ENCODE data around the gene IFNA13. TPM values are rescaled to one million over a fixed set of nuclear protein-coding genes. Genes with fewer than 3 reads are reported as not detected.

Gene IFNA13
- polyA plus RNA-seq, 3 donors from 2014 or later: not detected

DNA sequence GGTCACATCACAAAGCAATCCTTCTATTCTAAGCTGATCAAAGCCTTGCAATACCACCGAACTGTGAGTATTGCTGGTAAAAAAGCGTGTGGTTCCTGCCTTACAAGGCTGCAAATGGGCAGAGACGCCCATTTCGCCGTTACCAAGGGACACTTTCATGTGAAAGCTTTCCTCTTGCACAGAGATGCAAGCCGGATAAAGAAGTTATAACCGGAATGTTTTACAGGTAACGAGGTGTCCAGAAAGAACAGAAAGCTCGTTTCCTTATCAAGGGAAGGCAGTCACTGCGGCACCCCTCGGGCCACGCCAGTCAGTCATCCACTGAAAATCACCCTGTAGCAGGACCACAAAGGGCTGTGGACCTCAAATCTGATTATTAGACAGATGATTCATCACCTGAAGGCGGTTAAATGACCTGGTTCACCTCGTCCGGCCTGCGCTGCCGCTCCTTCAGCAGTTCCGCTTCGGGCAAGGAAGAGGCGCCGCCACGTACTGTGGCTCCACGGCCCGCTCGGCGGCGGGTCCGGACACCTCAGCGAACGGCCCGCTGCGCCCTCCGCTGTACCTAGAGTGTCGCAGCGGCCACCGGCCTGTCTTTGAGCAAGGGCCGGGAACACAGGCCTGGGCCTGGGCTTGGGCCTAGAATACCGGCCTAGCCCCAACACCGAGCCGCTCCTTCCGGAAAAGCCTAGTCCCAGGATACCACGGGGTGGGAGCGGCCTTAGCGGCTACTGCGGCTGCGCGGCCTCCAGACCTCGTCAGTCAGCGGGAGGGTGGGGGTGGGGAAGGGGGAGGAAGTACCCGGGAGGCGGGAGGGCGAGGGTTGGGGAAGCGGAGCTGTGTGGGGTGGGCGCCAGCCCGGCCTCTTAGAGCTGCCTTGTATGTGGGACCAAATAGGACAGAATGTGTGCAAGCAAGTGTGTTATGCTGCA is 32.9 kb downstream of the IFNA13 start, which contains the start of gene KLHL9:
TSS of gene KLHL9 (minus strand) at position 704 of the 932 bp plus-strand sequence. CDS start at position 159, 545 bp downstream.
- H3K4me3 Mint-ChIP-seq: peak within 1 kb of the TSS; percentile 90 to 95 (median 93)
- peak within 1 kb of the TSS; percentile 91 to 97 (median 94) for H3K27ac Mint-ChIP-seq
- H3K4me1 Mint-ChIP-seq: peaks cover 47 to 60% of the 10 kb centered on the region in 2 donors
- peak; percentile 85 to 89 (median 89) for DNase-seq
- H3K27me3 Mint-ChIP-seq (ENCODE audit: low read depth in 3 of 3): peaks cover 0 to 10% (median 8%) of the 10 kb centered on the region in 3 donors
- peaks cover 3 to 6% (median 6%) of the 10 kb centered on the region in 3 donors for H3K36me3 Mint-ChIP-seq
- H3K9me3 Mint-ChIP-seq: no peaks in the 10 kb centered on the region

DNA sequence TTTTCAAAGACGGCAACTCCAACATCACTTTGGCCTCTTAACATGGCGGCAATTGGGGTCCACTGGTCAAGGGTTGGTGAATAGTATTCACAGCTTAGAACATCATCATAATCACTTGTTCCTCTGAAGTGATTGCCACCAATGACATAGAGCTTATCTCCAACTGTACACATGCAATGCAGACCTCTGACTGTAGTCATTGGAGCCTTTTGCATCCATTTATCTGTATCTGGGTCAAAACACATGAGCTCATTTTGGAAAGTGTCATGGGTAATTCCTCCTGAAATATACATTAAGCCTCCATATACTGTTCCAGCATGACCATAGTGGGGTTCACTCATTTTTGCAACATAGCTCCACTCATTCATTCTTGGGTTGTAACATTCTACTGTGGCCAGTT is 34.6 kb downstream of the IFNA13 start:
- Mint-ChIP-seq H3K4me1 (peaks cover 56 to 77% of the 10 kb centered on the region in 2 donors), H3K27ac (peak overlapping the region in 4 of 6 donors; percentile 1 to 66 (median 44)), H3K4me3 (peak overlapping the region; percentile 90 to 95 (median 93)), H3K36me3 (peaks cover 3 to 6% (median 6%) of the 10 kb centered on the region in 3 donors), H3K27me3 (ENCODE audit: low read depth in 3 of 3) (peaks cover 0 to 10% (median 8%) of the 10 kb centered on the region in 3 donors), H3K9me3 (no peaks in the 10 kb centered on the region)
- DNase-seq: no peak

DNA sequence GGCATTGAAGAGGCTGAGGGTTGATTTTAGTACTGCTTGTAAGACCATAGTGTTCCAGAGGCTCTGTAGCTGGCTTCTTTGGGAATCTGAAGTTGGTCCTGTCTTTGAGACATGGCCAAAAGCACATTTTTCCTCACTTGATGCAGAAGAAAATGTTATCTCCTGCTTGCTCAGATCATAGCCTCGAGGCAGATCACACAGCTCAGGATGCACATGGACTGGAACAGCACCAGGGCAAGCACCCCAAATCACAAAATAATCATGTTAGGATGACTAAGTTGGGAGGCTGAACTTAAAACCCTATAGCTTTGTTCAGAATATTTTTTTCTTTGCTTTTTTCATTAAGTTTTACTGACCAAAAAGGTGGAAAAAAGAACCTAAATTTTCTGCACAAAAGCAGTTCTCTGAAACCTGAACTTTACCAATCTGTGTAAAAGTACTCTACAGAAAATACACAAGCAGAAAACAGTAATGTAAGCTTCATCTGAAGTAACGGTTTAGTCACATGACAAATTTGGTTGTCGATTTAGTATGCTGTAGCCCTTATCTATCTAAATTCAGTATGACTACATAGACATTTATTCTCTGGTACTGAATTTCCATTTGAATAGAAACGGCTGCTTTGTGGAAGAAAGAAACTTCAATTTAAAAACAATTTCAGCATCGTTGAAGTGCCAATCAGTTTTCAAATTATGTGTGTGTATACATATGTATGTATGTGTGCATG is 36.0 kb downstream of the IFNA13 start:
- no peak for DNase-seq
- Mint-ChIP-seq H3K36me3 (peaks cover 3 to 6% (median 6%) of the 10 kb centered on the region in 3 donors), H3K27me3 (ENCODE audit: low read depth in 3 of 3) (peaks cover 0 to 8% (median 3%) of the 10 kb centered on the region in 3 donors), H3K4me3 (peak overlapping the region in 3 of 5 donors; percentile 3 to 91 (median 28)), H3K4me1 (peaks cover 63 to 91% of the 10 kb centered on the region in 2 donors), H3K9me3 (no peaks in the 10 kb centered on the region), H3K27ac (peak overlapping the region in 3 of 6 donors; percentile 6 to 34 (median 24))

DNA sequence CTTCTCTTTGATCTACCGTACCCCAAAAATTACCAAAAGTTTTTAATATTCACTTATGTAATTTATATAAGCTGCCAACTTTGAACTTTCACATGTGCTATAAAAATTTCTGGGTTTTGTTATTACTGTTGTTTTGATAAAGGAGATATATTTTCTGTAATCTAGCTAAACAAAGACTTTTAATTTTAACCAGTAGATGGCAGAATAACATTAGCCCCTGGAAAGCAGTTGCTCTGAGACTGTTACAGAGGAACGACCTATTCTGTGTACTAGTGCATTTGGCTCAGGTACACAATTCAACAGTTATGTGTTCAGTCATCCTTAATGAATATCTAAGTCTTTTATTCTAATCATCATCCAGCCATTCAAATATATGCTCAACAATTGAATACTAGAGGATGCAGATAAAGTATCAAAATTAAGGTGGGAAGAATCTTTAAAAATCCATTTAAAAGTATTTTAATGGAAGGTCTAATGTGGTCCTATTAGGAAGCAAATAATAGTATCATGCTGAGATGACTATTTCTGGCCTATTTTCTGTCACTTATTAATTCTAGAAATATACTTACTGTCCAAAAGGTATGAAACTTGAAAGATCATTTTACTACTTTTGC is 41.2 kb downstream of the IFNA13 start:
- DNase-seq: peak; percentile 38 to 55 (median 39)
- Mint-ChIP-seq H3K4me1 (peaks cover 40 to 81% of the 10 kb centered on the region in 2 donors), H3K4me3 (peak overlapping the region in 1 of 5 donors; percentile 53), H3K27ac (peak overlapping the region in 2 of 6 donors; percentile 48 to 78), H3K27me3 (ENCODE audit: low read depth in 3 of 3) (no peaks in the 10 kb centered on the region), H3K36me3 (peaks cover 8 to 20% (median 15%) of the 10 kb centered on the region in 3 donors), H3K9me3 (no peaks in the 10 kb centered on the region)

DNA sequence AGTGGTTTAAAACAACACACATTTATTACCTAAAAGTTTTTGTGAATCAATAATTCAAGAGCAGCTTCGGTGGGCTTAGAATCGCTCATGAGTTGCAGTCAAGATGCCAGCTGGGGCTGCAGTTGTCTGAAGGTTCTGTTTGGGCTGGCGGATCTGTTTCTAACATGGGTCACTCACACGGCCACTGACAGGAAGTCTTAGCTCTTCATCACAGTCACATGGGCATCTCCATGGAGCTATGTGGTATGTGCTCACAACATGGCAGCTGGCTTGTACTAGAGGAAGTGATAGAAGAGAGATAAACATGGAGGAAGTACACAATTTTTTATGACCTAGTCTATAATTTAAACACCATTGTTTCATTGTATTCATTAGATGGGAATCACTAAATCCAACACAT is 43.8 kb downstream of the IFNA13 start:
- no peaks in the 10 kb centered on the region for H3K27me3 Mint-ChIP-seq (ENCODE audit: low read depth in 3 of 3)
- peaks cover 22 to 55% of the 10 kb centered on the region in 2 donors for H3K4me1 Mint-ChIP-seq
- DNase-seq: no peak
- no peak overlapping the region for H3K4me3 Mint-ChIP-seq
- H3K9me3 Mint-ChIP-seq: no peaks in the 10 kb centered on the region
- peaks cover 8 to 20% (median 15%) of the 10 kb centered on the region in 3 donors for H3K36me3 Mint-ChIP-seq
- H3K27ac Mint-ChIP-seq: peak overlapping the region in 5 of 6 donors; percentile 9 to 79 (median 20)

DNA sequence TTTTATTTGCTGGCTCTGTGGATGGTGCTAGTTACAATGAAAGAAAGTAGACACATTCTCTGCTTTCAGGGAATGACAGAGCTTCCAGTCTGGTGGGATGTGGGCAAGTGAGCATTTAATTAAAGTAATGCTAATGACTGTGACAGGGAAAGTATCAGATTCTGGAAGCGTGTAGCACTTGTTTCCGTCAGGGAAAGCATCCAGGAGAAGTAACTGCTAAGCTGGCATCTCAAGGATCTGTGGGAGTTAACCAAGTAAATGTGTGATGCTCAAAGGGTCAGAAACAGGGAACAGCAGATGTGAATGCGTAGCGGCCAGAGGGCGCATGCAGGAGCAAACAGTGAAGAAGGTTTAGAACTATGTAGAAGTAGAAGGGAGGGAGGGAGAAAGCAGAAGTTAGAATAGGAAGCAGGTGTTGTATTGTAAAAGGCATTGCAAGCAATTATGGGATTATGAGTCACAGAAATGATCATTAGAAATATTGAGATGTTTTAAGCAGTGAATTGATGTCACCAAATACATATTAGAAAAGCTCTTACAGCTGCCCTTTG is 44.9 kb downstream of the IFNA13 start:
- H3K27me3 Mint-ChIP-seq (ENCODE audit: low read depth in 3 of 3): no peaks in the 10 kb centered on the region
- DNase-seq: no peak
- H3K27ac Mint-ChIP-seq: peak overlapping the region in 3 of 6 donors; percentile 19 to 51 (median 24)
- H3K4me1 Mint-ChIP-seq: peaks cover 20 to 50% of the 10 kb centered on the region in 2 donors
- no peak overlapping the region for H3K4me3 Mint-ChIP-seq
- no peaks in the 10 kb centered on the region for H3K9me3 Mint-ChIP-seq
- peaks cover 8 to 20% (median 15%) of the 10 kb centered on the region in 3 donors for H3K36me3 Mint-ChIP-seq

DNA sequence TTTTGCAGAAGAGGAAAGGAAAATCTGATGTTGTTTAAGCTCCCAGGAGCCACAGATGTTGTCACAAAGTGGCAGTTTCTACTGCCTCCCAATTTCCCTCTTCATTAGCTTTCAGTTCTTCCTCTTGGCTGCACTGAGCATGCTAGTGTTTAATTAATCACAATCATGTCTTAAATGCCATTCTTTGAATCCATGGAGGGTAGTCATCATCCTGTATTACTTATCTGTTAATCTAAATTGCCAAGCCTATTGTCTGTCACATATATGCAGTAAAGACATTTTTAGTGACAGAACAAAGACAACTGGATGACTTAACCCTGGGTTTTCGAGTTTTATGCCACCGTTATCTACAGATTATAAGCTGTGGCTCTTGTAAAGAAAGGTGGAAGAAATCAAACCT is 47.4 kb downstream of the IFNA13 start:
- H3K4me3 Mint-ChIP-seq: no peak overlapping the region
- H3K27ac Mint-ChIP-seq: peak overlapping the region in 4 of 6 donors; percentile 17 to 65 (median 34)
- H3K9me3 Mint-ChIP-seq: no peaks in the 10 kb centered on the region
- H3K36me3 Mint-ChIP-seq: peaks cover 8 to 20% (median 15%) of the 10 kb centered on the region in 3 donors
- no peaks in the 10 kb centered on the region for H3K27me3 Mint-ChIP-seq (ENCODE audit: low read depth in 3 of 3)
- no peak for DNase-seq
- H3K4me1 Mint-ChIP-seq: peaks cover 8 to 26% of the 10 kb centered on the region in 2 donors

DNA sequence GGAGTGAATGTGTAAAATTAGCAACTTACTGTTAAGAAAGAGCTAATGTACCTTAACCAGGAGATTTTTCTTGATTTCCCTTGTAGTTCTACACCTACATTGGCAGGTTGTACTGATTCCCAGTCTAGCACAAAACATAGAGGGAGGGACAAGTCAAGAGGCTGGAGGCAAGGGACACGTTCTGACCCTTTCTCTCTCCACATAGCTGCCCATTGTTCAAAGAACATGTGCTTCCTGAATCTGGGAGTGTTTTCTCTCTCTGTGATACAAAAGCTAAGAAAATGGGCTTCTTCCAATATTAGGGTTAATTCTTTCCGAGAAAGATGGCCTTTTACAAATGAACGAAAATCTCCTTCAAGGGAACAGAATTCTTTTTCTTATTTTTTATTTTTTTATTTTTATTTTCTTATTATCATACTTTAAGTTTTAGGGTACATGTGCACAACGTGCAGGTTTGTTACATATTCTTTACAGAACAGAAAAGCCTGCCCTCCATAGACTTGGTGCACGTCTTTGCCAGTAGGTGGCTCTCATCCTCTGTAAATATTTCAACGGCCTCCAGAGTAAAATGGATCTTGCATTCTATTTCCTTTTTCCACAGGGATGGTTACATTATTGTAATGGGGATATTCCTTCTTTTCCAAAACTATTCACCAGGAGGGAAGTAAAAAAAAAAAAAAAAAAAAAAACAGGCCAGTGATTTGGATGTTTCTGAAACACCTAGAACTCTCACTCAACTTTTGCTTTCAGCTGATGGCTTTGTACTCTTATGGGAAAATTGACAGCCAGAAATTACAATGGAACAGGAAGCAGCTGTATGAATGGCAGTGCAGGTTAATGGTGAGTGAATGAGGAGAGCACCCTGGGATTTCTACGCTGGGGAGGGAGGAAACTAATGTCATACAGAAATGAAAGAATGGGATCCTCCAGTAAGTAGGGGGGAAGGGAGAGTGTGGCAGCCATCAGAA is 49.6 kb downstream of the IFNA13 start:
- peak overlapping the region in 1 of 6 donors; percentile 58 for H3K27ac Mint-ChIP-seq
- no peak overlapping the region for H3K4me3 Mint-ChIP-seq
- peaks cover 8 to 10% (median 8%) of the 10 kb centered on the region in 3 donors for H3K36me3 Mint-ChIP-seq
- no peaks in the 10 kb centered on the region for H3K9me3 Mint-ChIP-seq
- H3K4me1 Mint-ChIP-seq: peaks cover 2 to 11% of the 10 kb centered on the region in 2 donors
- H3K27me3 Mint-ChIP-seq (ENCODE audit: low read depth in 3 of 3): peaks cover 0 to 2% (median 0%) of the 10 kb centered on the region in 3 donors
- DNase-seq: peak in 2 of 3 donors; percentile 28 to 32

Other genes starting within 250 kb of the IFNA13 start
- not detected for gene IFNW1, start 226.2 kb downstream of the IFNA13 start, polyA plus RNA-seq
- gene IFNA21, start 201.4 kb downstream of the IFNA13 start, polyA plus RNA-seq: not detected
- gene IFNA4, start 180.5 kb downstream of the IFNA13 start, polyA plus RNA-seq: not detected
- not detected for gene IFNA7, start 165.9 kb downstream of the IFNA13 start, polyA plus RNA-seq
- gene IFNA10, start 160.9 kb downstream of the IFNA13 start, polyA plus RNA-seq: not detected
- gene IFNA16, start 150.7 kb downstream of the IFNA13 start, polyA plus RNA-seq: not detected
- not detected for gene IFNA17, start 139.8 kb downstream of the IFNA13 start, polyA plus RNA-seq
- gene IFNA14, start 128.1 kb downstream of the IFNA13 start, polyA plus RNA-seq: not detected
- gene IFNA5, start 62.7 kb downstream of the IFNA13 start, polyA plus RNA-seq: not detected
- 10 to 100 TPM in 2 of 3 donors, 1 to 10 TPM in 1; 7.5 to 14.2 (median 13.7) TPM for gene KLHL9, start 32.7 kb downstream of the IFNA13 start, polyA plus RNA-seq
- gene IFNA6, start 17.2 kb downstream of the IFNA13 start, polyA plus RNA-seq: not detected
- gene IFNA2, start 17.3 kb upstream of the IFNA13 start, polyA plus RNA-seq: not detected
- gene IFNA8, start 41.1 kb upstream of the IFNA13 start, polyA plus RNA-seq: not detected
- not detected for gene IFNA1, start 72.4 kb upstream of the IFNA13 start, polyA plus RNA-seq
- gene IFNE, start 114.3 kb upstream of the IFNA13 start, polyA plus RNA-seq: not detected

Data from immature natural killer cell (primary cell).